K562 (cell line): Measurements from ENCODE around the gene ZNF474.

Experiments used
- FOXK2 ChIP-seq, 2 experiments: fragments of 450-650 bp; IDR thresholded peaks in 1 of 2; conservative IDR thresholded peaks in 1 of 2; 2 replicates each; pipeline ENCODE4 v1.6.1; 2016; ENCODE audit warnings: low read depth in 2 of 2, mild to moderate bottlenecking in 1 of 2
- POLR2A ChIP-seq: fragments of 450-650 bp; conservative IDR thresholded peaks from 2 replicates; pipeline ENCODE4 v1.6.1; 2016
- SMC3 ChIP-seq: conservative IDR thresholded peaks from 2 replicates; pipeline ENCODE4 v1.6.1; 2011; ENCODE audit warnings: low read depth, low read length, improper control_type of control experiment; ENCODE audit not compliant: insufficient read depth

DNA sequence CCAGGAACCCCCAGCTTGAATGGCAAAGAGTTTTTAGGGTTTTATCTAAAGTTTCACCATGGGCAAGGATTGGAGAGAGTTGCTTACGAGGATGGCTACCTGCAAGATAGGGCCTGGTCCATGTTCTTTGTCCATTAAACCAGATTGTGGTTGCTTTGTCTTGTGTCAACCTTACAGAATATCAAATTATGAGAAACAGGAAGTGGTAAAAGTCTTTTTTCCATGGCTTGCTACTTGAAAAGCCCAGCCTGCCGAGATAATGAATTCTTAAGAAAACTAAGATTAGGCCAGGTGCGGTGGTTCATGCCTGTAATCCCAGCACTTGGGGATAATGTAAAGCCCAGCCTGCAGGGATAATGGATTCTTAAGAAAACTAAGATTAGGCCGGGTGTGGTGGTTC lies 24.4 kb downstream of the ZNF474 start:
- TF ChIP-seq FOXK2 (conservative IDR thresholded peaks at IDR 0.05 in 1 of 2, IDR thresholded peaks at IDR 0.05 in 1 of 2; ENCODE audit: low read depth in 2 of 2) (no peak), POLR2A (no peak), SMC3 (no peak)
